NCI-H1417 (cell line): ENCODE data around the gene ATP5F1D.

ENCODE experiments used
- DNase-seq, 3 experiments: peaks; one replicate each; lab custom pipeline; 2025; lab: John Stamatoyannopoulos, UW

The ATP5F1D gene

DNA sequence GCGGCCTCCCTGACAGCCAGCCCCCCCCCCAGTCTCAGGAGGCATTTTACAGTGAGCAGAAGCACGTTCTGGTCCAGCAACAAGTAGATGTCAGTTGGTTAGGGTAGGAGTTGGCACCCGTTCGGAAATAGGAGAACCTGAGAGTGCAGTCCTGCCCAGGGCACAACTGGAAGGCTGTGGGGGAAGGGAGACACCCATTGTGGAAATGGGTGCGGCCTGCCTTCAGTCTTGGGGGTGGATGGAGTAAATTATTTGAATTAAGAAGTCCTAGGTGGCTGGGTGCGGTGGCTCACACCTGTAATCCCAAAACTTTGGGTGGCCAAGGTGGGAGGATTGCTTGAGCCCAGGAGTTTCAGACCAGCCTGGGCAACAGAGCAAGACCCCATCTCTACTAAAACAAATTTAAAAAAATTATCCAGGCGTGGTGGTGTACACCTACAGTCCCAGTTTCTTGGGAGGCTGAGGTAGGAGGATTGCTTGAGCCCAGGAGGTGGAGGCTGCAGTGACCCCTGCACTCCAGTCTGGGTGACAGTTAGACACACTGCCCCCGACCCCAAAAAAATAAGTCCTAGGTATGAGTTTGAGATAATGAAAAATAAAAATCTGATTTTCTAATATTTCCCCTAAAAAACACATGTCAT, 28.8 kb downstream of the ATP5F1D start:
- no peak for DNase-seq

DNA sequence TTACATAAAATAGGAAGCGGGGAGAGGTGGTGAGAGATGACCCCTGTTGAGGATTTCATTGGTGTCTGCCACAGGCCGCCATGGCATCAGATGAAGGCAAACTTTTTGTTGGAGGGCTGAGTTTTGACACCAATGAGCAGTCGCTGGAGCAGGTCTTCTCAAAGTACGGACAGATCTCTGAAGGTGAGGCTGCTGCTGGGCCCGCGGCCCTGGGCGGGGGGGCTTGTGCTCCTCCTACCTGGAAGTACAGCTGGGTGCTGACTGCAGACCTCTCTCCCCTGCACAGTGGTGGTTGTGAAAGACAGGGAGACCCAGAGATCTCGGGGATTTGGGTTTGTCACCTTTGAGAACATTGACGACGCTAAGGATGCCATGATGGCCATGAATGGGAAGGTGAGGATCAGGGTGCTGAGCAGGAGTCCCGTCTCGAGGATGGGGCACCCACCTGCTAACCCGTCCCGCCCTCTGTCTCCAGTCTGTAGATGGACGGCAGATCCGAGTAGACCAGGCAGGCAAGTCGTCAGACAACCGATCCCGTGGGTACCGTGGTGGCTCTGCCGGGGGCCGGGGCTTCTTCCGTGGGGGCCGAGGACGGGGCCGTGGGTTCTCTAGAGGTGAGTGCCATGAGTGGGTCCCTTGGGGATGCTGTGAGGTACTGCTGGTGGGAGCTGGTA, 29.4 kb downstream of the ATP5F1D start:
- DNase-seq, result no peak

- no peak for DNase-seq
Measured at GRCh38 chr19:1271528-1272422, 30.2 kb downstream of the ATP5F1D start.

GRCh38 chr19:1272423-1273262, 31.1 kb downstream of the ATP5F1D start:
- no peak for DNase-seq

DNA sequence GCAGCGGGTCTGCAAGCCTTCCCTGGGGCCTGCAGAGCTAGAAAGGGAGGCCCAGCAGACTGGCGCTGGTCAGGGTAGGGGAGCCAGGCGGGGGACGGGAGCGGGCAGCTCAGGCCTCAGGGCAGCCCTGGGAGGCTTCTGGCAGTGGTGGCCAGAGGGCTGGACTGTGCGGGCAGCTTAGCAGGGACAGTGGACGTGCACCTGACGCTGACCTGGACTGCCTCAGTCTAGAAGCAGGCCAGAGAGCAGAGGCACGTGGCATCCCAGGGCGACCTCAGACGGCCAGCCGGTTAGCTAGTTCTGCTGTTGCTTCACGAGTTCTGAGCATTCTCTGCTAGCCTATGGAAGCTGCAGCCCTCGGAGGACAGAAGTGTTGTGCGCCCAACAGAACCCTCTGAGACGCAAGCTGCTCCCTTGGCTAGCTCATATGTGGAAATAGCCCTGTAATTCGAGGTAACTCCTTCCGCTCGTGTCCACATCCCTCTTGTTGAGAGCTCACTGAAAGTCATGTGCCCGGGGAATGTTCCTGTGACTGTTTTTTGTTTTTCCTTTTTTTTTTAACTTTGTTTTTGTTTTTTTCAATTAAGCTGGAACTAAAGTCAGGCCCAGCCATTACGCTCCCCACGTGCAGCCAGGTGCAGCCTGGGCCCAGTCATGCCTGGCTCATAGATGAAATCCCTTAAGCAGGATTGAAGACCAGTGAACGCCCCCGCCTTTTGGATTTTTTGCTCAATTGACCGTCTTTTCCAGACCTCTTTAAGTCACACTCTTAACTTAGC, 31.9 kb downstream of the ATP5F1D start:
- DNase-seq, result no peak

GRCh38 chr19:1274081-1274851, 32.7 kb downstream of the ATP5F1D start:
- DNase-seq, result no peak

DNA sequence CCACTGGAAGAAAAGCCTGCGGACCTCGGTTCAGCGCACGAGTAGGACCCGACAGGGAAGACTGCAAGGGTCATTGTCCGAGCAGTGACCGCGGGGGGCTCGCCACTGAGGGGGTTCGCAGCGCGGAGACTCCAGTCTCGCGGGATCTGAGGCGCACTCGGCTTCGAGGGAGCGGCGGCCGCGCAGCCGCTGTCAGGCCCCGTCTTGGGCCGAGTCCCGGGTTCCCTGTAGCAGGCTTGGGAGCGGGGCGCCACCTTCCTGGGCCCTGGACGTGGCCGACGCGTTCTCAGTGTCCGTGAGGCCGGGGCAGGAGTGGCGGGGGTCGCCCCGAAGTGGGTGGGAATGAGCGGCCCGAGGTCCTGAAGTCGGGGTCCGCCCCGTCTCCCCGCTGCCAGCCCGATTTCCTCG, 33.3 kb downstream of the ATP5F1D start:
- DNase-seq, result no peak

GRCh38 chr19:1275260-1275975, 33.9 kb downstream of the ATP5F1D start, which contains the start of gene FAM174C:
Gene FAM174C (plus strand): TSS chr19:1275530. CDS start chr19:1275550, 20 bp downstream.
- peak; percentile 97 to 98 (median 98) for DNase-seq

DNA sequence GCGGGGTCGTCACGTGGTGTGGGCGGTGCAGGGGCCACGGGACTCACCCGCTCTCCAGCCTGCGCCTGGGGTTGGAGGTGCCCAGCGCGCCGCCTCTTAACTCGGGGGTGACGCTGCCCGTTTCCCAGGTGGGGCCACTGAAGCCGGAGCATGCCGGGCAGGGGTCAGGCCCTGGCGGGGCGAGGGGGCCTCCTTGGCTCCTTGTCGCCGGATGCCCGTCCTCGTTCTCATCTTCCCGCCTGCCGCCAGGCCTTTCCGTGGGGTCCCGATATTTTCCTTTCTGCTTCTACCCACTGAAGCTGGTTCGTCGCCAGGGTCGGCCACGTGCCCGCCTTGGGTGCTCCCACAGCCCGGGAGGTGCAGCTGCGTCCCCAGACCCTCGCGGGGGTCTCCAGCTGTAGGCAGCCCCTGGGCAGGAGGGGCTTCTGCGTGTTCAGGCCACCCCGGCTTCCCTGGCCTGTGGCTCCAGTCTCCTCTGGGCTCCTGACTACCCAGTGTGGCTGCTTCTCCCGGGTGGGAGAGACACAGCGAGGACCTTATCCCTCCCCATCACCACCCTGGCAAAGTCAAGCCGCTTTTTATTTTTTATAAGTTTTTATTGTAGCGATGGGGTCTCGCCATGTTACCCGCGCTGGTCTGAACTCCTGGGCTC, 34.6 kb downstream of the ATP5F1D start:
- DNase-seq, result no peak

GRCh38 chr19:1276628-1277022, 35.1 kb downstream of the ATP5F1D start:
- peak; percentile 25 to 67 (median 55) for DNase-seq

- no peak for DNase-seq
Measured at GRCh38 chr19:1277061-1277460, 35.5 kb downstream of the ATP5F1D start.

- no peak for DNase-seq
Measured at GRCh38 chr19:1278074-1278473, 36.5 kb downstream of the ATP5F1D start.

- DNase-seq, result no peak
Measured at GRCh38 chr19:1278713-1279660, 37.4 kb downstream of the ATP5F1D start.

DNA sequence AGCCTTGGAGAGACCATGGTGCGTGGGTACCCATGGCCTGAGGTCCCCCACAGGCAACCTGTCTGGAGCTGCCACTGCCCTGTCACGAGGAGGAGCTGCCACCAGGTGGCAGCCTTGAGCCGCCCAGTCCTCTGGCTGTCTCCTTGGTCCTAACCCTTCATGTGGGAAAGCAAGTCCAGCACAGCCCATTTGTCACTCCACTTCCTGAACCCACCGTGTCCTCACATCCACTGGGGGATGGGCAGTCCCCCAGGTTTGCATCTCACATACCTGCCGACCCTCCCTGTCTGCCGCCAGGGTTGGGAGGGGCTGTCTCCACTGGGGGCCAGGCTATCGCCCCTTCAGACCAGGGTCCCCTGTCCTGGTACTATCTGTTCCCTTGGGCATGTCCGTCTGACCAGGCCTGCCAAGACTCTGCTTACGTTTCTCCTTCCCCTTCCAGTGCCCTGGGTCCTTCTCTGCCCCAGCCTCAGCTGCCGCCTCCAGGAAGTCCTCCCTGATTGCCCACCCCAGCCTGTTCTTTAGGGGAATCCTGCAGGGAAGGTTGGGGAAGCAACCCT, 38.3 kb downstream of the ATP5F1D start:
- DNase-seq, result peak; percentile 77 to 87 (median 81)

DNA sequence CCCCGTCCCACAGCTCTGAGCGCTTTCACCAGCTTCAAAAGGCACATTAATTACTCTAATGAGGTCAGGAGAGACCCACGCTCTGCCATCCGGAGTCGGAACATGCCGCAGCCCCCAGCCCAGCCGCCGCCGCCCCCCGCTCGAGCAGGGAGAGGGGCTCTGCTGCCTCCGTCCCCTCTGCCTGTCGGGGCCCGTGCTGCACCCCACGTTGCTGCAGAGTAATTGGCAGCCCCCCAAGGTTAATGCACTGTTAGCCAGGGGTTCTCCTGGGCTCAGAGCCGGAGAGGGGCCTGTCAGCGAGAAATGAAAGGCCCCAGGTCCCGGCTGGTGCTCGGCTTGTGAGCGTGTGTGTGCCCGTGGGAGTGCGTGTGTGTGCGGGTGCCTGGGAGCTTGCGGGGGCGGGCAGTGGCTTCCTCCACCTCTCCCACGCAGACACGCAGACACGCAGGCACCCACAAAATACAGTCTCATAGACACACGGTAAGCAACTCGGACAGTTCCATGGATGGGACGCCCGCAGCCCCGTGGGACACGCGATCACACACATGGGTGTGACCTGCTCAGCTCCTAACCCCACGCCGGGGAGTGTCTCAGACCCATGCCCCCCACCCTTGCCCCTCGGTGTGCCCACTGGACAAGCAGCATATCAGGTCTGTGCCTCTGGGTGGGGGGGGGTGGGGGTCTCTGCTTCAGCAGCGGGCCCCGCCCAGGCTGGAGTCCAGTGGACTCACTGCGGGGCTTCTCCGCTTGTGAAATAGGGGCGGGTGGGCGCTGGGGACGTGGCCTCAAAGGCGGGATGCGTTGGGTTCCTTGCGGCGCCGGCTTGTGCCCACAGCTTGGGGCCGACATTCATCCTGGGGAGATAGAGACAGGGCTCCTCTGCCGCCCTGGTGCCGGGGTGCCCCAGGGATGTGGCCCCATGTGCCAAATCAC, 39.4 kb downstream of the ATP5F1D start:
- no peak for DNase-seq

DNA sequence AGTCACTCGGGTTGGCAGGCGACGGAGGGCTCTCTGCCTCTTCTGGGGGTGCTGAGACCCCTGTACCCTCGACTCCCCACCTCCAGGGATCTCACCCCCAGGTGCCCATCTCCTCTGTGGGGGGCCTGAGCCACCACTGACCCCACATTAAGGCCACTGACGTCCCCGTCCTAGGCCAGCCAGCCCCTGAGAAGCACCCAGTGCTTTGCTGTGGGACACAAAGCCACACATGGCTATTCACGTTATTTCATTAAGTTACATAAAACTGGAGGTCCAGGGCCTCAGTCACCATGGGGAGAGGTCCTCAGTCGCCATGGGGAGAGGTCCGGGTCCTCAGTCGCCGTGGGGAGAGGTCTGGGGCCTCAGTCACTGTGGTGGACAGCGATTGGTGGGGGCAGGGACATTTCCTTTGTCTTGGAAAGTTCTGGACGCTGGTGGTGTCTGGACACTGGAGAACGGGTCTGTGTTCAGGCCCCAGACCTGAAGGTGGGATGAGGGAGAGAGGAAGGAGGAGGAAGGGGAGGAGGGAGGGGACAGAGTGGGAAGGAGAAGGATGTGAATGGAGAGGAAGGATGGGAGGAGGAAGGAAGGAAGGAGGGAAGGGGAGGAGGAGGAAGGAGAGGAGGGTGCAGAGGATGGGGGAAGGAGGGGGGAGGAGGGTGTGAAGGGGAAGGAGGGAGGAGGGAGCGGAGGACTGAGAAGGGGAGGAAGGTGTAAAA, 40.2 kb downstream of the ATP5F1D start:
- no peak for DNase-seq
